Endodermal cell (in vitro differentiated cells): ENCODE results near the gene ENKUR. TPM values are rescaled to one million over a fixed set of nuclear protein-coding genes. Genes with fewer than 3 reads are reported as not detected.

Experiments
- DNase-seq: peaks from one replicate; pipeline ENCODE4 v3.0.0-alpha.2; 2017
- H3K27ac ChIP-seq: 2 replicates; pipeline ENCODE4 v1.5.1; 2013; ENCODE audit warnings: mild to moderate bottlenecking, low read depth, low read length, moderate library complexity
- H3K27me3 ChIP-seq: 2 replicates; pipeline ENCODE4 v1.6.1; 2013; ENCODE audit warnings: mild to moderate bottlenecking, low read length, moderate library complexity; ENCODE audit not compliant: insufficient read depth, control insufficient read depth, poor library complexity, severe bottlenecking
- H3K36me3 ChIP-seq: 2 replicates; pipeline ENCODE4 v1.7.0; 2013; ENCODE audit warnings: mild to moderate bottlenecking, low read length, moderate library complexity; ENCODE audit not compliant: control insufficient read depth, insufficient read depth
- H3K4me1 ChIP-seq: one replicate; pipeline ENCODE4 v1.7.0; 2013; ENCODE audit warnings: low read length; ENCODE audit not compliant: control insufficient read depth, insufficient read depth
- H3K4me3 ChIP-seq: 2 replicates; pipeline ENCODE4 v1.5.1; 2013; ENCODE audit warnings: mild to moderate bottlenecking, low read length, moderate library complexity
- H3K9ac ChIP-seq: 2 replicates; pipeline ENCODE4 v1.6.1; 2013; ENCODE audit warnings: mild to moderate bottlenecking, low read length, moderate library complexity; ENCODE audit not compliant: poor library complexity, severe bottlenecking; ENCODE audit errors: extremely low read depth
- H3K9me3 ChIP-seq: 2 replicates; pipeline ENCODE4 v1.6.1; 2013; ENCODE audit warnings: mild to moderate bottlenecking, low read length, moderate library complexity; ENCODE audit not compliant: control insufficient read depth
- H3K27ac Mint-ChIP-seq: 2 replicates; pipeline ENCODE4 v1.8.0; 2020; ENCODE audit warnings: mixed read lengths
- H3K27me3 Mint-ChIP-seq: 2 replicates; pipeline ENCODE4 v1.8.0; 2021; ENCODE audit warnings: mild to moderate bottlenecking, mixed read lengths; ENCODE audit not compliant: insufficient read depth
- H3K36me3 Mint-ChIP-seq: 2 replicates; pipeline ENCODE4 v1.8.0; 2020; ENCODE audit warnings: low read depth, mixed read lengths
- H3K4me1 Mint-ChIP-seq: 2 replicates; pipeline ENCODE4 v1.8.0; 2020; ENCODE audit warnings: mixed read lengths
- H3K4me3 Mint-ChIP-seq: 2 replicates; pipeline ENCODE4 v1.8.0; 2020; ENCODE audit warnings: mild to moderate bottlenecking, moderate library complexity, mixed read lengths
- H3K9me3 Mint-ChIP-seq: 2 replicates; pipeline ENCODE4 v1.8.0; 2020; ENCODE audit warnings: mild to moderate bottlenecking, mixed read lengths
- CTCF ChIP-seq: fragments of 200-600 bp; sonication (generic); conservative IDR thresholded peaks from 2 replicates; pipeline ENCODE4 v1.5.0; 2021; ENCODE audit warnings: antibody characterized with exemption, mild to moderate bottlenecking
- WGBS, 2 experiments: methylation state at CpG; one replicate each; pipeline versions ENCODE4 v1.1.5 to v1.1.7; 2013; ENCODE audit warnings: missing lambda C conversion rate in 2 of 2, mixed read lengths in 1 of 2; ENCODE audit not compliant: insufficient coverage in 1 of 2, insufficient read length in 1 of 2; 5-methylcytosine and 5-hydroxymethylcytosine counted together
- total RNA-seq, 2 donors: library from RNA; stranded (reverse); fragmentation: NEBNext Ultra II Directional in 1 of 2; extraction: Animal tissue kit (Norgen Biotek cat#: 25700) in 1 of 2; gene quantifications; 2 replicates in 1 of 2; 3 replicates in 1 of 2; pipeline ENCODE4 v1.2.1, GENCODE V29; 2021

The ENKUR gene
- total RNA-seq, 2 donors from 2014 or later, result not detected

- H3K27me3 ChIP-seq, result no peaks in the 10 kb centered on the region
- Mint-ChIP-seq H3K9me3 (no peaks in the 10 kb centered on the region), H3K27ac (no peak overlapping the region), H3K4me3 (no peak overlapping the region), H3K36me3 (no peaks in the 10 kb centered on the region), H3K27me3 (peaks cover 1% of the 10 kb centered on the region), H3K4me1 (no peaks in the 10 kb centered on the region)
- H3K9me3 ChIP-seq, result no peaks in the 10 kb centered on the region
- no peak overlapping the region for H3K27ac ChIP-seq
- no peak for TF ChIP-seq CTCF
- no peaks in the 10 kb centered on the region for H3K36me3 ChIP-seq
- no peaks in the 10 kb centered on the region for H3K4me1 ChIP-seq
- H3K9ac ChIP-seq, result no peak overlapping the region
- DNase-seq, result no peak
- H3K4me3 ChIP-seq, result no peak overlapping the region
Observed at GRCh38 chr10:24995072-24995471, 20.9 kb downstream of the ENKUR start.

GRCh38 chr10:24993237-24993958 lies 22.6 kb downstream of the ENKUR start:
- Mint-ChIP-seq H3K27ac (no peak overlapping the region), H3K4me1 (no peaks in the 10 kb centered on the region), H3K27me3 (peaks cover 1% of the 10 kb centered on the region), H3K9me3 (no peaks in the 10 kb centered on the region), H3K4me3 (no peak overlapping the region), H3K36me3 (no peaks in the 10 kb centered on the region)
- DNase-seq, result no peak
- Histone ChIP-seq H3K36me3 (no peaks in the 10 kb centered on the region), H3K9me3 (no peaks in the 10 kb centered on the region), H3K27me3 (no peaks in the 10 kb centered on the region), H3K4me1 (no peaks in the 10 kb centered on the region), H3K9ac (no peak overlapping the region), H3K4me3 (no peak overlapping the region), H3K27ac (no peak overlapping the region)
- WGBS, 2 experiments, result no CpG with 5 or more reads among the region's 1 CpG
- TF ChIP-seq CTCF, result no peak

- H3K27ac Mint-ChIP-seq, result no peak overlapping the region
- Histone ChIP-seq H3K27me3 (no peaks in the 10 kb centered on the region), H3K9me3 (no peaks in the 10 kb centered on the region), H3K27ac (no peak overlapping the region), H3K4me1 (no peaks in the 10 kb centered on the region), H3K36me3 (no peaks in the 10 kb centered on the region), H3K4me3 (no peak overlapping the region), H3K9ac (no peak overlapping the region)
- no peaks in the 10 kb centered on the region for H3K9me3 Mint-ChIP-seq
- 83 to 89% methylated on average over 3 of the region's 3 CpGs for WGBS, 2 experiments
- no peak overlapping the region for H3K4me3 Mint-ChIP-seq
- no peak for TF ChIP-seq CTCF
- H3K36me3 Mint-ChIP-seq, result no peaks in the 10 kb centered on the region
- no peaks in the 10 kb centered on the region for H3K4me1 Mint-ChIP-seq
- no peak for DNase-seq
- peaks cover 1% of the 10 kb centered on the region for H3K27me3 Mint-ChIP-seq
Observed at GRCh38 chr10:24992512-24993133, 23.3 kb downstream of the ENKUR start.
